Measurements from ENCODE around the gene HMCN2. TPM values are rescaled to one million over a fixed set of nuclear protein-coding genes. Genes with fewer than 3 reads are reported as not detected.
A peak's percentile ranks its signal among the peaks of the same experiment; 100 is the strongest.

The HMCN2 gene
- total RNA-seq, 1 experiment from 2014 or later = 8.6 TPM

DNA sequence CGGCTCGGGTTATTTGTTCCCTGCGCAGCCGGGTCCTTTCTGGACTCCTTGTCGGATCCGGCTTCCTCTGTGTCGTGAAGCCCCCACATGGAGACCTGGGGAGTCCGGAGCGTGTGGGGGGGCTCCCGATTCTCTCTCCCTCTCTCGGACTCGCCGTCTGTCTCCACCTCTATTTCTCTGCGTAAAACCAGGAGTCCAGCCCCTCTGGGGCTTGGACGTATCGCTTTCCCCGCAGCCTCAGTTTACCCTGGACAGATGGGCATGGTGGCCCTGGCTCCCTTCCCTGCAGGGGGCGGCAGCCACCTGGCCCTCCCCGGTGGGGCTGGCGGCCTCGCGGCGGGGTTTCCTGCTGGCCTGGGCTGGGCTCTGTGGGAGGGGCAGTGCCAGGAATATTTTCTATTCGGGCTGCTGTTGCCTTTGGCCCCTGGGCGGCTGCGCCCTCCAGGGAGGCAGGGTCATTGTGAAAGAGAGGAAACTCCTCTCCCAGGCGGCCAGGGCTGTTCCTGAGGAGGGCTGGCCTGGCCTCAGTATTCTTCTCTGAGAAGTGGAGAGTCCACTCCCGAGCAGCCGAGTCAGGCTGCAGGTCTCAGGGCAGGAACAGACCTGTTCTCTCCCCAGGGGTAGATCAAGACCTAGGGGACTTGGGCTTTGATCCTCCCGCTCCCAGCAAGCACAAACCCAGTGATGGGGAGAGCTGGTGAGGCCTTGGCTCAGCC, 179.9 kb downstream of the HMCN2 start:
- Histone ChIP-seq H2BK15ac (ENCODE audit: low read depth, low read length) (no peak overlapping the region), H3K56ac (ENCODE audit: insufficient read length, low read depth, low read length) (no peak overlapping the region), H2AFZ (ENCODE audit: low read length) (no peak overlapping the region), H3K27me3 (ENCODE audit: insufficient read depth, low read length) (no peaks in the 10 kb centered on the region; the same call in 1 of the 2 replicates), H3K23ac (ENCODE audit: insufficient read length, low read depth, low read length) (no peak overlapping the region), H3K4ac (ENCODE audit: low read depth, low read length) (no peak overlapping the region), H2AK5ac (ENCODE audit: insufficient read length, low read length) (no peak overlapping the region), H2BK12ac (ENCODE audit: insufficient read length, low read depth, low read length) (no peak overlapping the region), H3K79me1 (ENCODE audit: insufficient read depth, low read depth, low read length, poor library complexity, severe bottlenecking) (no peaks in the 10 kb centered on the region), H3K79me2 (ENCODE audit: insufficient read depth, low read length) (no peaks in the 10 kb centered on the region), H2BK120ac (ENCODE audit: low read depth, low read length, poor library complexity, severe bottlenecking) (no peak overlapping the region), H3K23me2 (ENCODE audit: insufficient read length, low read depth, low read length, poor library complexity, severe bottlenecking) (peaks cover 19% of the 10 kb centered on the region), H3K4me2 (ENCODE audit: insufficient read depth, insufficient read length, low read length) (peak overlapping the region; percentile 71), H3K18ac (ENCODE audit: insufficient read length, low read depth, low read length) (no peak overlapping the region), H4K20me1 (ENCODE audit: control insufficient read depth, insufficient read depth, insufficient read length) (no peaks in the 10 kb centered on the region), H2BK5ac (ENCODE audit: insufficient read length, low read length) (no peak overlapping the region), H4K5ac (ENCODE audit: insufficient read length, low read depth, low read length) (no peak overlapping the region), H4K91ac (ENCODE audit: insufficient read length, low read depth, low read length) (no peak overlapping the region), H3K27ac (ENCODE audit: insufficient read length, low read depth, low read length) (no peak overlapping the region), H3T11ph (ENCODE audit: low read length) (no peak overlapping the region), H3K9me3 (ENCODE audit: control insufficient read depth, low read depth, low read length) (no peaks in the 10 kb centered on the region), H4K8ac (replicated peaks; ENCODE audit: insufficient read length, low read depth, low read length) (no peak overlapping the region), H2BK20ac (ENCODE audit: low read depth, low read length, poor library complexity, severe bottlenecking) (no peak overlapping the region), H3K4me1 (ENCODE audit: insufficient read depth, low read length) (peaks cover 13% of the 10 kb centered on the region; the same call in 1 of the 2 replicates), H3K9ac (ENCODE audit: extremely low read depth, insufficient read length, low read length) (no peak overlapping the region), H3K14ac (ENCODE audit: insufficient read depth, low read length) (peak overlapping the region; percentile 27; the same call in 1 of the 2 replicates)
- Mint-ChIP-seq H3K27me3 (ENCODE audit: low read depth) (peaks cover 26% of the 10 kb centered on the region), H3K27ac (peak overlapping the region; percentile 90 to 96 (median 92); a peak in 4 of 7 replicates), H3K4me3 (peak overlapping the region; percentile 70 to 84), H3K9me3 (peaks cover 13 to 15% of the 10 kb centered on the region in 2 experiments), H3K36me3 (ENCODE audit: insufficient read depth in 1 of 3, low read depth in 3 of 3) (peaks cover 4 to 20% (median 6%) of the 10 kb centered on the region in 3 experiments), H3K4me1 (peaks cover 41 to 48% of the 10 kb centered on the region in 2 experiments)
- DNase-seq = no peak
- WGBS (ENCODE audit: extremely low coverage, insufficient read length, low lambda C conversion rate) = no CpG with 5 or more reads among the region's 30 CpGs
- TF ChIP-seq, protein P1, sequence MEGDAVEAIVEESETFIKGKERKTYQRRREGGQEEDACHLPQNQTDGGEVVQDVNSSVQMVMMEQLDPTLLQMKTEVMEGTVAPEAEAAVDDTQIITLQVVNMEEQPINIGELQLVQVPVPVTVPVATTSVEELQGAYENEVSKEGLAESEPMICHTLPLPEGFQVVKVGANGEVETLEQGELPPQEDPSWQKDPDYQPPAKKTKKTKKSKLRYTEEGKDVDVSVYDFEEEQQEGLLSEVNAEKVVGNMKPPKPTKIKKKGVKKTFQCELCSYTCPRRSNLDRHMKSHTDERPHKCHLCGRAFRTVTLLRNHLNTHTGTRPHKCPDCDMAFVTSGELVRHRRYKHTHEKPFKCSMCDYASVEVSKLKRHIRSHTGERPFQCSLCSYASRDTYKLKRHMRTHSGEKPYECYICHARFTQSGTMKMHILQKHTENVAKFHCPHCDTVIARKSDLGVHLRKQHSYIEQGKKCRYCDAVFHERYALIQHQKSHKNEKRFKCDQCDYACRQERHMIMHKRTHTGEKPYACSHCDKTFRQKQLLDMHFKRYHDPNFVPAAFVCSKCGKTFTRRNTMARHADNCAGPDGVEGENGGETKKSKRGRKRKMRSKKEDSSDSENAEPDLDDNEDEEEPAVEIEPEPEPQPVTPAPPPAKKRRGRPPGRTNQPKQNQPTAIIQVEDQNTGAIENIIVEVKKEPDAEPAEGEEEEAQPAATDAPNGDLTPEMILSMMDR (conservative IDR thresholded peaks at IDR 0.05) = no peak

Measured in H9 (cell line).